ENCODE data around the gene VPS26B.

Gene VPS26B

GRCh38 chr11:134231958-134232659, 7.6 kb downstream of the VPS26B start:
- no peak overlapping the region for H3K18ac ChIP-seq (ENCODE audit: low read depth in 1 of 2, low read length in 2 of 2)
- H3K27ac ChIP-seq (ENCODE audit: low read length, poor library complexity, severe bottlenecking) = no peak overlapping the region
- 96% methylated on average over 10 of the region's 10 CpGs for WGBS
- peaks cover 4% of the 10 kb centered on the region for H3K4me1 ChIP-seq (ENCODE audit: control insufficient read depth, insufficient read depth, low read depth, low read length)
- no peak overlapping the region for H2AFZ ChIP-seq (ENCODE audit: low read depth, low read length)
- no peaks in the 10 kb centered on the region for H3K9me3 ChIP-seq (ENCODE audit: control insufficient read depth, low read length)
- H4K8ac ChIP-seq (ENCODE audit: low read length) = no peak overlapping the region
- H3K14ac ChIP-seq (ENCODE audit: low read length in 2 of 2) = peak overlapping the region in 1 of 2 experiments; percentile 35
- no peak overlapping the region for H2BK12ac ChIP-seq (ENCODE audit: low read length in 2 of 2)
- no peak overlapping the region for H2BK5ac ChIP-seq (ENCODE audit: low read depth, low read length, poor library complexity, severe bottlenecking)
- H3K9ac ChIP-seq (ENCODE audit: low read length) = no peak overlapping the region
- no peak overlapping the region for H3K4ac ChIP-seq (ENCODE audit: low read depth in 1 of 2, low read length in 2 of 2)
- no peak overlapping the region for H2BK120ac ChIP-seq (ENCODE audit: low read depth, low read length)
- no peak overlapping the region for H3K4me2 ChIP-seq (ENCODE audit: low read length, poor library complexity, severe bottlenecking)
- peaks cover 37% of the 10 kb centered on the region for H3K79me1 ChIP-seq (replicated peaks; ENCODE audit: low read length, poor library complexity, severe bottlenecking)
- DNase-seq = no peak
- H3K4me3 ChIP-seq (ENCODE audit: insufficient read depth in 1 of 2, low read depth in 1 of 2, low read length in 2 of 2) = no peak overlapping the region
- peak overlapping the region in 1 of 2 experiments; percentile 23 for H3K23ac ChIP-seq (ENCODE audit: low read length in 2 of 2)
- H2BK15ac ChIP-seq (ENCODE audit: low read depth, poor library complexity, severe bottlenecking) = no peak overlapping the region
- no peak overlapping the region for H2AK5ac ChIP-seq (ENCODE audit: low read length, severe bottlenecking)
- peaks cover 5 to 34% of the 10 kb centered on the region in 2 experiments for H3K36me3 ChIP-seq (ENCODE audit: control insufficient read depth in 1 of 2, insufficient read depth in 2 of 2, low read depth in 1 of 2, low read length in 2 of 2)
- H3K27me3 ChIP-seq (ENCODE audit: control insufficient read depth in 1 of 2, insufficient read depth in 1 of 2, low read length in 2 of 2) = no peaks in the 10 kb centered on the region
- no peak overlapping the region for H4K91ac ChIP-seq (ENCODE audit: low read length)

- Histone ChIP-seq H2AFZ (ENCODE audit: low read depth, low read length) (no peak overlapping the region), H3K18ac (ENCODE audit: low read depth in 1 of 2, low read length in 2 of 2) (no peak overlapping the region), H3K4me2 (ENCODE audit: low read length, poor library complexity, severe bottlenecking) (no peak overlapping the region), H3K4ac (ENCODE audit: low read depth in 1 of 2, low read length in 2 of 2) (no peak overlapping the region), H3K14ac (ENCODE audit: low read length in 2 of 2) (no peak overlapping the region), H3K9ac (ENCODE audit: low read length) (no peak overlapping the region), H2BK120ac (ENCODE audit: low read depth, low read length) (no peak overlapping the region), H3K36me3 (ENCODE audit: control insufficient read depth in 1 of 2, insufficient read depth in 2 of 2, low read depth in 1 of 2, low read length in 2 of 2) (peaks cover 8 to 32% of the 10 kb centered on the region in 2 experiments), H4K8ac (ENCODE audit: low read length) (no peak overlapping the region), H3K4me3 (ENCODE audit: insufficient read depth in 1 of 2, low read depth in 1 of 2, low read length in 2 of 2) (no peak overlapping the region), H3K27ac (ENCODE audit: low read length, poor library complexity, severe bottlenecking) (no peak overlapping the region), H2BK5ac (ENCODE audit: low read depth, low read length, poor library complexity, severe bottlenecking) (no peak overlapping the region), H3K4me1 (ENCODE audit: control insufficient read depth, insufficient read depth, low read depth, low read length) (peaks cover 4% of the 10 kb centered on the region), H3K27me3 (ENCODE audit: control insufficient read depth in 1 of 2, insufficient read depth in 1 of 2, low read length in 2 of 2) (no peaks in the 10 kb centered on the region), H2AK5ac (ENCODE audit: low read length, severe bottlenecking) (no peak overlapping the region), H4K91ac (ENCODE audit: low read length) (no peak overlapping the region), H2BK12ac (ENCODE audit: low read length in 2 of 2) (no peak overlapping the region), H3K23ac (ENCODE audit: low read length in 2 of 2) (no peak overlapping the region), H3K9me3 (ENCODE audit: control insufficient read depth, low read length) (no peaks in the 10 kb centered on the region), H3K79me1 (replicated peaks; ENCODE audit: low read length, poor library complexity, severe bottlenecking) (peaks cover 42% of the 10 kb centered on the region), H2BK15ac (ENCODE audit: low read depth, poor library complexity, severe bottlenecking) (no peak overlapping the region)
- WGBS = 94% methylated on average over 3 of the region's 4 CpGs
- DNase-seq = no peak
Observed at GRCh38 chr11:134233729-134234179, 9.3 kb downstream of the VPS26B start.

- Histone ChIP-seq H3K36me3 (ENCODE audit: control insufficient read depth in 1 of 2, insufficient read depth in 2 of 2, low read depth in 1 of 2, low read length in 2 of 2) (peaks cover 17 to 47% of the 10 kb centered on the region in 2 experiments), H3K4me2 (ENCODE audit: low read length, poor library complexity, severe bottlenecking) (no peak overlapping the region), H4K91ac (ENCODE audit: low read length) (no peak overlapping the region), H3K27me3 (ENCODE audit: control insufficient read depth in 1 of 2, insufficient read depth in 1 of 2, low read length in 2 of 2) (no peaks in the 10 kb centered on the region), H2BK15ac (ENCODE audit: low read depth, poor library complexity, severe bottlenecking) (no peak overlapping the region), H3K79me1 (replicated peaks; ENCODE audit: low read length, poor library complexity, severe bottlenecking) (peaks cover 42% of the 10 kb centered on the region), H2BK12ac (ENCODE audit: low read length in 2 of 2) (no peak overlapping the region), H3K4me1 (ENCODE audit: control insufficient read depth, insufficient read depth, low read depth, low read length) (peaks cover 2% of the 10 kb centered on the region), H3K4me3 (ENCODE audit: insufficient read depth in 1 of 2, low read depth in 1 of 2, low read length in 2 of 2) (no peak overlapping the region), H2BK5ac (ENCODE audit: low read depth, low read length, poor library complexity, severe bottlenecking) (no peak overlapping the region), H4K8ac (ENCODE audit: low read length) (no peak overlapping the region), H2BK120ac (ENCODE audit: low read depth, low read length) (no peak overlapping the region), H3K9me3 (ENCODE audit: control insufficient read depth, low read length) (no peaks in the 10 kb centered on the region), H3K9ac (ENCODE audit: low read length) (no peak overlapping the region), H2AK5ac (ENCODE audit: low read length, severe bottlenecking) (no peak overlapping the region), H2AFZ (ENCODE audit: low read depth, low read length) (no peak overlapping the region), H3K4ac (ENCODE audit: low read depth in 1 of 2, low read length in 2 of 2) (no peak overlapping the region), H3K27ac (ENCODE audit: low read length, poor library complexity, severe bottlenecking) (no peak overlapping the region), H3K14ac (ENCODE audit: low read length in 2 of 2) (no peak overlapping the region), H3K18ac (ENCODE audit: low read depth in 1 of 2, low read length in 2 of 2) (no peak overlapping the region), H3K23ac (ENCODE audit: low read length in 2 of 2) (no peak overlapping the region)
- 94% methylated on average over 2 of the region's 3 CpGs for WGBS
- no peak for DNase-seq
Observed at GRCh38 chr11:134235399-134235798, 10.9 kb downstream of the VPS26B start.

GRCh38 chr11:134236834-134237556, 12.5 kb downstream of the VPS26B start:
- WGBS = 74% methylated on average over 6 of the region's 7 CpGs
- H3K9me3 ChIP-seq (ENCODE audit: control insufficient read depth, low read length) = no peaks in the 10 kb centered on the region
- H3K23ac ChIP-seq (ENCODE audit: low read length in 2 of 2) = no peak overlapping the region
- H2BK120ac ChIP-seq (ENCODE audit: low read depth, low read length) = no peak overlapping the region
- no peaks in the 10 kb centered on the region for H3K27me3 ChIP-seq (ENCODE audit: control insufficient read depth in 1 of 2, insufficient read depth in 1 of 2, low read length in 2 of 2)
- H3K4me1 ChIP-seq (ENCODE audit: control insufficient read depth, insufficient read depth, low read depth, low read length) = peaks cover 2% of the 10 kb centered on the region
- no peak overlapping the region for H3K4me3 ChIP-seq (ENCODE audit: insufficient read depth in 1 of 2, low read depth in 1 of 2, low read length in 2 of 2)
- H3K9ac ChIP-seq (ENCODE audit: low read length) = no peak overlapping the region
- H2BK12ac ChIP-seq (ENCODE audit: low read length in 2 of 2) = no peak overlapping the region
- no peak overlapping the region for H2AFZ ChIP-seq (ENCODE audit: low read depth, low read length)
- H2BK15ac ChIP-seq (ENCODE audit: low read depth, poor library complexity, severe bottlenecking) = no peak overlapping the region
- peaks cover 30 to 60% of the 10 kb centered on the region in 2 experiments for H3K36me3 ChIP-seq (ENCODE audit: control insufficient read depth in 1 of 2, insufficient read depth in 2 of 2, low read depth in 1 of 2, low read length in 2 of 2)
- no peak for DNase-seq
- no peak overlapping the region for H4K91ac ChIP-seq (ENCODE audit: low read length)
- no peak overlapping the region for H3K4ac ChIP-seq (ENCODE audit: low read depth in 1 of 2, low read length in 2 of 2)
- H2BK5ac ChIP-seq (ENCODE audit: low read depth, low read length, poor library complexity, severe bottlenecking) = no peak overlapping the region
- no peak overlapping the region for H2AK5ac ChIP-seq (ENCODE audit: low read length, severe bottlenecking)
- no peak overlapping the region for H4K8ac ChIP-seq (ENCODE audit: low read length)
- H3K18ac ChIP-seq (ENCODE audit: low read depth in 1 of 2, low read length in 2 of 2) = no peak overlapping the region
- H3K79me1 ChIP-seq (replicated peaks; ENCODE audit: low read length, poor library complexity, severe bottlenecking) = peaks cover 39% of the 10 kb centered on the region
- H3K14ac ChIP-seq (ENCODE audit: low read length in 2 of 2) = no peak overlapping the region
- H3K27ac ChIP-seq (ENCODE audit: low read length, poor library complexity, severe bottlenecking) = no peak overlapping the region
- no peak overlapping the region for H3K4me2 ChIP-seq (ENCODE audit: low read length, poor library complexity, severe bottlenecking)
